HG02588 (cell line): ENCODE results near the gene RFC2.

Experiments
- ATAC-seq: cut with Tn5 transposase; IDR thresholded peaks from one replicate; pipeline ENCODE4 v1.9.1; 2021; ENCODE audit warnings: mild to moderate bottlenecking, moderate library complexity; ENCODE audit not compliant: unreplicated experiment

RFC2 gene

GRCh38 chr7:74254129-74254857, at the start of gene RFC2:
Gene RFC2, minus strand, starts transcription at chr7:74254399. Its CDS starts 16 bp downstream, at chr7:74254383.
- peak; percentile 89 for ATAC-seq

GRCh38 chr7:74302745-74303221, 48.6 kb upstream of the RFC2 start:
- no peak for ATAC-seq

GRCh38 chr7:74300926-74301325, 46.7 kb upstream of the RFC2 start:
- no peak for ATAC-seq

- ATAC-seq, result no peak
These were observed 45.2 kb upstream of the RFC2 start for GRCh38 chr7:74299401-74299800.

- no peak for ATAC-seq
These were observed 43.5 kb upstream of the RFC2 start for GRCh38 chr7:74297516-74298233.

- ATAC-seq, result no peak
These were observed 40.2 kb upstream of the RFC2 start for GRCh38 chr7:74294191-74294998.

GRCh38 chr7:74293577-74293908, 39.3 kb upstream of the RFC2 start:
- ATAC-seq, result no peak

GRCh38 chr7:74292757-74293576, 38.8 kb upstream of the RFC2 start:
- no peak for ATAC-seq

GRCh38 chr7:74291535-74291934, 37.3 kb upstream of the RFC2 start:
- ATAC-seq, result no peak

GRCh38 chr7:74290981-74291441, 36.8 kb upstream of the RFC2 start:
- ATAC-seq, result no peak

GRCh38 chr7:74290553-74290950, 36.4 kb upstream of the RFC2 start:
- no peak for ATAC-seq

GRCh38 chr7:74289659-74290552, 35.7 kb upstream of the RFC2 start:
- no peak for ATAC-seq

GRCh38 chr7:74289018-74289658, 34.9 kb upstream of the RFC2 start, which contains the start of gene CLIP2:
Gene CLIP2, plus strand, starts transcription at chr7:74289407. Its CDS starts 28,140 bp downstream, at chr7:74317547.
- ATAC-seq, result peak; percentile 44

GRCh38 chr7:74288034-74288881, 34.1 kb upstream of the RFC2 start:
- ATAC-seq, result no peak

- no peak for ATAC-seq
These were observed 33.3 kb upstream of the RFC2 start for GRCh38 chr7:74287303-74288033.

GRCh38 chr7:74286131-74286530, 31.9 kb upstream of the RFC2 start:
- no peak for ATAC-seq

GRCh38 chr7:74284781-74285259, 30.6 kb upstream of the RFC2 start:
- peak; percentile 32 for ATAC-seq
